Right lobe of liver (tissue), 6 donors: Measurements from ENCODE around the gene FXYD6. TPM values are rescaled to one million over a fixed set of nuclear protein-coding genes. Genes with fewer than 3 reads are reported as not detected.

Source experiments
- ATAC-seq, 4 donors: fragments of 200-7000 bp; cut with Tn5 transposase; one replicate each; pipeline ENCODE4 v1.9.1; 2020; ENCODE audit warnings: mild to moderate bottlenecking in 4 of 4, moderate library complexity in 4 of 4
- DNase-seq, 3 donors: peaks; one replicate each; pipeline ENCODE4 v3.0.0-alpha.2; 2020
- H3K27ac ChIP-seq, 3 donors: fragments of 200-600 bp; one replicate each; pipeline ENCODE4 v1.8.0; 2022
- H3K27me3 ChIP-seq, 2 donors: fragments of 200-600 bp; one replicate each; pipeline ENCODE4 v1.8.0; 2022
- H3K36me3 ChIP-seq, 4 donors: fragments of 200-600 bp; sonication (generic) in 1 of 4; one replicate each; pipeline versions ENCODE4 v1.5.1 to v1.8.0; 2017 to 2022; ENCODE audit warnings: control low read depth in 1 of 4
- H3K4me1 ChIP-seq, 4 donors: fragments of 200-600 bp; sonication (generic) in 1 of 4; one replicate each; pipeline versions ENCODE4 v1.5.1 to v1.8.0; 2017 to 2022; ENCODE audit warnings: control low read depth in 1 of 4
- H3K4me3 ChIP-seq, 3 donors: fragments of 200-600 bp; one replicate each; pipeline ENCODE4 v1.8.0; 2022
- H3K9me3 ChIP-seq, 4 donors: fragments of 200-600 bp; sonication (generic) in 1 of 4; one replicate each; pipeline versions ENCODE4 v1.5.1 to v1.8.0; 2017 to 2022; ENCODE audit warnings: control low read depth in 1 of 4
- CTCF ChIP-seq, 4 donors: fragments of 200-600 bp in 3 of 4; fragments of 450-650 bp in 1 of 4; IDR thresholded peaks; one replicate each; pipeline versions ENCODE4 v1.5.1 to v1.8.0; 2016 to 2022; ENCODE audit warnings: antibody characterized with exemption in 4 of 4, mild to moderate bottlenecking in 2 of 4
- POLR2A ChIP-seq: fragments of 450-650 bp; IDR thresholded peaks from one replicate; pipeline ENCODE4 v1.6.1; 2017; ENCODE audit warnings: antibody characterized with exemption, mild to moderate bottlenecking
- WGBS: methylation state at CpG from one replicate; pipeline ENCODE4 v1.1.6; 2018; ENCODE audit warnings: low coverage, low lambda C conversion rate; ENCODE audit not compliant: insufficient coverage; ENCODE audit errors: missing lambda C conversion rate; 5-methylcytosine and 5-hydroxymethylcytosine counted together
- intact Hi-C, 2 donors: fragments of 100-400 bp; cut with DNase I; formaldehyde crosslinking; loops; one replicate each; pipeline versions ENCODE4 v1.11.2 to v1.14.1; 2022
- total RNA-seq, 6 experiments: library from RNA; depleted of rRNA in 2 of 6; stranded (reverse); fragments of >200 nt in 2 of 6; fragmentation: NEBNext Ultra II Directional in 3 of 6; extraction: Animal tissue kit (Norgen Biotek cat#: 25700) in 3 of 6; gene quantifications; one replicate each; pipeline versions ENCODE4 v1.1.0 to v1.2.4, GENCODE V29; 2016 to 2023
- donor health status: DM: no; HTN: yes; CAD: no.
- donor health status: DM: no; HTN: no; CAD: no.
- donor health status: DM: no; HTN: no; CAD: no.
- donor health status: DM: no; HTN: yes; CAD: no.
- donor health status: DM: no; HTN: yes; CAD: no.

FXYD6 gene
- total RNA-seq, 6 experiments from 2014 or later, result 4.9 to 14.4 (median 8.9) TPM

GRCh38 chr11:117839936-117840813, 36.3 kb downstream of the FXYD6 start:
- Histone ChIP-seq H3K27me3 (no peaks in the 10 kb centered on the region), H3K9me3 (no peaks in the 10 kb centered on the region), H3K4me1 (no peaks in the 10 kb centered on the region), H3K4me3 (no peak overlapping the region), H3K27ac (no peak overlapping the region), H3K36me3 (no peaks in the 10 kb centered on the region)
- no peak for ATAC-seq
- intact Hi-C loops, result loop anchor here (5.0 to 10.0 kb wide), 3 partner anchors 105 to 212 kb away; no protein-coding TSS in a partner anchor
- TF ChIP-seq CTCF (IDR thresholded peaks at IDR 0.05) (no peak), POLR2A (no peak)
- WGBS, result 60% methylated on average over 4 of the region's 10 CpGs
- peak in 2 of 3 donors; percentile 27 to 42 for DNase-seq

- no peak overlapping the region for H3K4me3 ChIP-seq
- intact Hi-C loops, result loop anchor here in 1 of 2 donors (10.0 kb wide), 1 partner anchor 105 kb away; no protein-coding TSS in a partner anchor
- no peaks in the 10 kb centered on the region for H3K27me3 ChIP-seq
- TF ChIP-seq POLR2A, result no peak
- TF ChIP-seq CTCF (IDR thresholded peaks at IDR 0.05), result no peak
- 58% methylated on average over 3 of the region's 7 CpGs for WGBS
- no peaks in the 10 kb centered on the region for H3K4me1 ChIP-seq
- no peaks in the 10 kb centered on the region for H3K9me3 ChIP-seq
- no peak overlapping the region for H3K27ac ChIP-seq
- DNase-seq, result peak in 2 of 3 donors; percentile 20 to 31
- no peak for ATAC-seq
- H3K36me3 ChIP-seq, result no peaks in the 10 kb centered on the region
These were observed 37.0 kb downstream of the FXYD6 start for GRCh38 chr11:117839380-117839881.

- H3K36me3 ChIP-seq, result no peaks in the 10 kb centered on the region
- no peak for ATAC-seq
- TF ChIP-seq POLR2A (no peak), CTCF (IDR thresholded peaks at IDR 0.05) (no peak)
- WGBS, result 26% methylated on average over 5 of the region's 8 CpGs
- no peak overlapping the region for H3K4me3 ChIP-seq
- intact Hi-C loops, result loop anchor here in 1 of 2 donors (10.0 kb wide), 1 partner anchor 106 kb away; no protein-coding TSS in a partner anchor
- DNase-seq, result peak in 2 of 3 donors; percentile 10 to 21
- H3K4me1 ChIP-seq, result no peaks in the 10 kb centered on the region
- H3K27me3 ChIP-seq, result no peaks in the 10 kb centered on the region
- H3K27ac ChIP-seq, result no peak overlapping the region
- H3K9me3 ChIP-seq, result no peaks in the 10 kb centered on the region
These were observed 37.6 kb downstream of the FXYD6 start for GRCh38 chr11:117838901-117839300.

GRCh38 chr11:117837791-117838190, 38.7 kb downstream of the FXYD6 start:
- ATAC-seq, result no peak
- DNase-seq, result peak in 2 of 3 donors; percentile 26 to 34
- H3K36me3 ChIP-seq, result no peaks in the 10 kb centered on the region
- no peak overlapping the region for H3K4me3 ChIP-seq
- WGBS, result 41% methylated on average over 3 of the region's 8 CpGs
- H3K27ac ChIP-seq, result no peak overlapping the region
- no peaks in the 10 kb centered on the region for H3K9me3 ChIP-seq
- H3K4me1 ChIP-seq, result no peaks in the 10 kb centered on the region
- intact Hi-C loops, result loop anchor here in 1 of 2 donors (10.0 kb wide), 1 partner anchor 107 kb away; no protein-coding TSS in a partner anchor
- TF ChIP-seq CTCF (IDR thresholded peaks at IDR 0.05), result no peak
- TF ChIP-seq POLR2A, result no peak
- no peaks in the 10 kb centered on the region for H3K27me3 ChIP-seq
